Measurements from ENCODE around the gene GID8.

- TF ChIP-seq POLR2A (IDR thresholded peaks at IDR 0.05) = no peak
- no peak for TF ChIP-seq POLR2AphosphoS5 (IDR thresholded peaks at IDR 0.05)
- no peak for TF ChIP-seq EP300 (IDR thresholded peaks at IDR 0.05)
Measured at GRCh38 chr20:62993856-62994494, 56.0 kb downstream of the GID8 start.
